HG03342 (cell line): ENCODE measurements around the gene IL22RA1.

Experiments used
- ATAC-seq: cut with Tn5 transposase; IDR thresholded peaks from one replicate; pipeline ENCODE4 v1.9.1; 2021; ENCODE audit warnings: mild to moderate bottlenecking, moderate library complexity; ENCODE audit not compliant: unreplicated experiment

IL22RA1 gene

DNA sequence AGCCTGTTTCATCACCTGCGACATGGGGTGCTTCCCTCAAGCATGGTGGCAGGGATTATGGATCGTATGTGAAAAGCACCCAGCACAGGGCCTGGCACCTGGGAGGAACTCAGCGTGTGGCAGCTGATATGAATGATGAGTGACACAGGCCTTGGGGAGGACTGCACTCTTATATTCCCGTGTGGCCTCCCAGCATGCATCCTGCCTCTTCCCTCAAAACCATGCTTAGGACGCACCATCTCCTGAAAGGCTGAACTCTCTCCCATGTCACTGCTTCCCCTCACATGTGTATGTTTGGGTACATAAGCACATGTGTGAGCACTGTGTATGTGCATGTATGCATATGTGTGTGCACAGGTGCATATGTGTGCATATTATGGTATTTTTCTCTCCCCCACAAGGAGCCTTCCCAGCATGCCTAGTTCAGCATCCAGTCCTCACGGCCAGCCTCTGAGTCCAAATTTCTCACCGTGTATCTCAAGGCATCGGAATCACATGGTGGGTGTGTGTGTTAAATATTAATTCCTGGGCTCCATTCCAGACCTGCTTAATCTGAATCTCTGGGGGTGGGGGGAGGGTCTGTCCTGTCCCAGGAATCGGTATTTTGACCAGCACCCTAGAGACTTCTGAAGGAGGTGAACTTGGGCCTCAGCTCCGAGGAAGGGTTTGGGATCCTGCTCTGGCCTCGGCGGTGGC lies 43.8 kb downstream of the IL22RA1 start:
- ATAC-seq: no peak

DNA sequence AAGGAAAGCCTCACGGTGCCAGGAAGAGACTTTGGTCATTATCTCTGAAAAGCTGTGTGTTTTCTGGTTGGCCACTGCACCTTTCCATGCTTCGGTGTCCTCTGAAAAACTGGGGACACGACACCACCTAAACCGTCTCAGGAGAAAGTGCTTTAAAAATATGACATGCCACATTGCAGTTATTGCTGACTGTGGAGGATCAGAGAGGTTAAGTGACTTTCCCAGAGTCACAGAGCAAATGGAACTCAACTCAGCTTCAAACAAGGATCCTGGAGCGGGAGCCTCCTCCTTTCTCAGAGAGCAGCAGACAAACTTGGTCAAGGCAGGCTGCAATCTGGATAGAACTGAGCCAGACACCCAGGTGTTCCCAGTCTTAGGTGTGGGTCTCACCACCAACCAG lies 44.8 kb downstream of the IL22RA1 start:
- no peak for ATAC-seq

DNA sequence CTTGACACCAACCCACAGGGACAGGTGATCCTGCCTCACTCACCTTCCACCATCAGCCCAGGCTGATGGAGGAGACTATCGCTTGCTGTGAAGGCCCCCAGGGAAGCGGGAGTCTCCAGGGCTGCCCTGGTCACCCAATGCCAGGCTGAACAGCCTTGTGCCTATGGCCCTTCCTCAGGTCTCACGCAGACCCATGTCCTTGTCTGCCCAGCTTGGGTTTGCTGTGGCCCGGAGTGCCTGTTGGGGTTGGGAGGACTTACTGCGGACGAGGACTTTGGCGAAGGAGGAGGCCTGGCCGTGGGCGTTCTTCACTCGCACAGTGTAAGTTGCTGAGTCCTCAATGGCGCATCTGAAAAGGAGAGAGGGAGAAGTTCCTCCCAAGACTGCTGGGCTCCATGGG lies 45.3 kb downstream of the IL22RA1 start:
- no peak for ATAC-seq

DNA sequence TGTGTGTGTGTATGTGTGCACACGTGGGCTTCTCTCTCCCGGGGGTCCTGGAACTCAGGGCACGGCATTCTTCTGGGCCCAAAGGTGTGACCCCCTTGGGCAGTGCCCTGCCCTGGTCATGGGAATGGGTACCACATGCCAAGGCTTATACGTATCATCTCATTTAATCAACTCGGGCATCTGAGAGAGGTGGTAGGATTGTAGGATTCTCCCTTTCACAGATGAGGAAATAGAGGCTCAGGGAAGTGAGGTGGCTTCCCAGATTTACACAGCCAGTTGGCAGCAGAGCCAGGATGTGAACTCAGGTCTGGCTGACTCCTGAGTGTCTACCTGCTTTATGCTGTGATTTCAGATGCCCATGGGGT lies 46.2 kb downstream of the IL22RA1 start:
- ATAC-seq: no peak

DNA sequence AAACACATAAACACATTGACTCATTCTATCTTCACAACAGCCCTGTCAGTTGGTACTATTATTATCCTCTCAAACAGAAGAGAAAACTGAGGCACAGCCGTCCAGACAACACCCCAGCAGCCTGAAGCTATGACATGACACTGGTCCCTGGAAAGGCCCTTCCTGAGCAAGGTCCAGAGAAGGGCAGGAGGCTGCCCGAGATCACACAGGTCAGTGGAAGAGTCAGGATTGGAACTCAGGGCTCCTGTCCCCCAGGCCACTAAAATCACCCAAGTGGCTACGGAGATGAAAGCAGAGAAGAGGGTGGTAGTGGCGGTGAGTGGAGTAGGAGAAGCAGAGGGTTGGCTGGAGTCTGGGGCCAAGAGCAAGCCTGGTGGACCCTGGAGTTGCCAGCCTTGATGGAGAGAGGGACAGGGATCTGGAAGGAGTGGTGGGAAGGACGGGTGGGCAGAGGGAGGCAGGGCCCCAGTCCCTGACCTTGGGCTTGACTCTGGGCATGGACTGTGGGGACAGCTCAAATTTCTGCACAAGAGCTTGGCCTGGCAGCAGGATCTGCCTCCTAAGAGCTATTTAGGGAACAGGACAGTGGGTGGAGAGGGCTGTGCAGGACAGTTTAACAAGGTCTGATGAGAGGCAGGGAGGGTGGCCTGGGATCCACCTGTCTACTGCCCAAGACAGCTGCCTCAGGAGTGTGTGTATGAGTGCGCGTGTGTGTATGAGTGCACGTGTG lies 46.8 kb downstream of the IL22RA1 start:
- no peak for ATAC-seq

DNA sequence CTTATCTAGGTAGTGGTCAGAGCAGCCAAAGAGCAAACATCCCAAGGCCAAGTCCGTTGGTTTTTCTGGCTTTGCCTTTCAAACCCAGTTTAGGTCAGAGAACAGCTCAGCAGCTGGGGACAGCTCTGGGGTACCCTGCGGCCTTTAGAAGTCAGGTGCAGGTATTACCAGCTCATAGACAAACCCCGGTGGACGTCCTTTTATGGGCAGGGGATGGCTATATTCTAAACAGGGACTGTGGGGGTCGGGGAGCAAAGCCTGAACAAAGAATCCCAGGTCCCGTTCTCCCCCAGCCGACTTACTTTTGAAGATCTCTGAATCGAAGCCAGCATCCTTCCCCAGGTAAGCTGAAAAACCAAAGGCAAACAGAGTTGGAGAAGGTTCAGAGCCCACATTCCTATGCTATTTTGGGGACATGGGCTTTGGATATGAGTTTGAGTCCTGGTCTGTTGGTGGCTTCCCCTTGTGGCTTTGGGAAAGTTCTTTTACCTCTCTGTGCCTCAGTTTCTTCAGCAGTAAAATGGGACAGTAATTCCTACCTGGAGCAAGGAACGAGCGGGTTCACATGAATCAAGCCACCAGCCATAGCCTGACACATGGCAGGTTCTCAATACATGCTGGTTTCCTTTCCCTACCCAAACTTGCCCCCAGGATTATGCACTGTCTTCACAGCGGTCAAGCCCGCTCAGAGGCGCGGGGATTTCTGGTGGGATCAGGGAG lies 47.6 kb downstream of the IL22RA1 start:
- no peak for ATAC-seq

DNA sequence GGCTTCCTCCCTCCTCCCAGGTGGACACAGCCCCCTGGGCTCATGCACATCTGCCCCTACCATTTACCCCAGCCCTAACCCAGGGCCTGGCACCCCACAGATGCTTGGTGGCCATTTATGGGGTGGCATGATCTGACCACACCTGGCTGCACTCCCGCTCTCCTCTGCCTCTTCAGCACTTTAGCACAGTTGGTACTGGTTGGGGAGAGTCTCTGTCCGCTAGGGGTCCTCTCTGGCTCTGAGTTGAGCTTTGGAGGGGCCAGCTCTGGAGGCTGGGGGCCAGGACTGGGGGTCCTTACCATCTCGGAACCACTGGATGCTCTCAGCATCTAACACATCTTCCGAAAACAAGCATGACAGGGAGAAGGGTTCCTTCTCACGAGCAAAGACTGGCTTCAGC lies 48.4 kb downstream of the IL22RA1 start:
- no peak for ATAC-seq

DNA sequence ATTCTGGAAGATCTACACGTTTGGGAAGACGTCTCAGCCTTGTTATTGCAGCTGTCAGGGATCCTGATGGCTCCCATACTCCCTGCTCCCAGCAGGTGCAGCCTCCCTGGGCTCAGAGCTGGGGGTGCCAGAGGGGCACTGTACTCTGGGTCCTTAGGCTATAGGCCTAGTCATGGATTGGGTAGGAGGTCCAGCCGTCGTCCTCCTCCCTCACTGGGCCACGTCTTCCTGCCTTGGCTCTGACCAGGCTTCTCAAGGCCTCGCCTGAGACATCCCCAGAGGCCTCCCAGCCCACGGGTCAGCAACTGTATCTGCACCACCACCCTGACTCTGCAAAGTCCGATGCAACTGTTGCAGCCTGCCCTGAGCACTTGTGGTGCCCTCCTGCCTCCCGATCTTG lies 49.2 kb downstream of the IL22RA1 start:
- no peak for ATAC-seq

DNA sequence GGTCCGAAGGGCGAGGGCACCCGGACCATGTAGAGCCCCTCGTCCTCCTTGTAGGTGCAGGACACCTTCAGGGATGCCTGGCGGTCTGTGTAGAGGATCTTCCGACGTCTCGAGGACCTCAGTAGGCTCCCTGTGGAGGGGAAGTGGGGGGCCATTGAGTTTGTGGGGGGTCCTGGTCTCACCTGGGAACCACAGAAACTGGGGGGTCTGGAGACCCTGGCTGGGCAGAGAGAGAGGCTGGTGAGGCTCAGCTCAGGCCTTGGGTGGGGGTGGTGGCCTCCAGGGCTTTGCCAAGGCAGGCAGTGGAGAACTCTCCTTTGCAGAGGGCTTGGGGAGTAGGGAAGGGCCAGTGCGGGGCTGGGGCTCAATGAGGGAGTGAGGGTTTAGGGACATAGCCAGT lies 50.0 kb downstream of the IL22RA1 start:
- ATAC-seq: no peak

DNA sequence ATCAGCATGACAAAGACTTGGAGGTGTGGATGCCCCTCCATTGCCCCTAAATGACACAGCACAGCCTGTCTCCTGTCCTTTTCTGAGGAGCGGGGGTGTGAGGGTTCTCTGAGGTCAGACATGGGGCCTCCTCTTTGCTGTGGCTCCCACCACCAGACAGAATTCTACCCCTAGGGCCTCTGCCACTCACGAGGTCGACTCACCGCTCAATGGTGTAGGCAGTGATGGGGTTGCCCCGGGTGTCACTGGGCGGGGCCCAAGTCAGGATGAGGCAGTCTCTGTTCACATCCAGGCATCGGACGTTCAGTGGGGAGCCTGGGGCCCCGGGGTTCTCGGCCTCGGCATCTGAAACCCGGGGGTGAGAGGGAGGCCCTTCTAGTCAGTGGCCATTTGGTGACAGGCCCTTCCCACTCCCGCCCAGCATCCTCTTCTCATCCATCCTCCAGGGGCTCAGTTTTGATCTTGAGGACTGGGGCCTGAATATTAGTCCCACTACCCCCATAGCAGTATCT lies 50.9 kb downstream of the IL22RA1 start:
- ATAC-seq: no peak

DNA sequence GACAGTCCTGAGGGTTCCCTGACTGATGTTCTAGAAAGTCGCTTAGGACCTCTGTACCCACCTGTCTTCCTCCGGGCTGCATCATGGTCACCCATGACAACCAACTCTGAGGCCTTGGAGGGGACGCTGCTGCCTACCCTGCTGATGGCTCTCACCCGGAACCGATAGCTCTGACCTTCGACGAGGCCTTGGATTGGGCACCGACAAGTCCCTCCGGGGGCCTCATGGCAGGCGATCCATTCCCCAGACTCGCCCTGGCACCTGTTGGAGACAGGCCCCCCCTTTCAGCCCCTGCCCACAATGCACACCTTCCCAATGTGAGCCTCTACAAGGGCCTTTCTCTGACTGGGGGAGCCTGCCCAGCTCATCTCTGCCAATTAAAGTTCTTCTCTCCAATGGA lies 52.2 kb downstream of the IL22RA1 start:
- ATAC-seq: no peak

DNA sequence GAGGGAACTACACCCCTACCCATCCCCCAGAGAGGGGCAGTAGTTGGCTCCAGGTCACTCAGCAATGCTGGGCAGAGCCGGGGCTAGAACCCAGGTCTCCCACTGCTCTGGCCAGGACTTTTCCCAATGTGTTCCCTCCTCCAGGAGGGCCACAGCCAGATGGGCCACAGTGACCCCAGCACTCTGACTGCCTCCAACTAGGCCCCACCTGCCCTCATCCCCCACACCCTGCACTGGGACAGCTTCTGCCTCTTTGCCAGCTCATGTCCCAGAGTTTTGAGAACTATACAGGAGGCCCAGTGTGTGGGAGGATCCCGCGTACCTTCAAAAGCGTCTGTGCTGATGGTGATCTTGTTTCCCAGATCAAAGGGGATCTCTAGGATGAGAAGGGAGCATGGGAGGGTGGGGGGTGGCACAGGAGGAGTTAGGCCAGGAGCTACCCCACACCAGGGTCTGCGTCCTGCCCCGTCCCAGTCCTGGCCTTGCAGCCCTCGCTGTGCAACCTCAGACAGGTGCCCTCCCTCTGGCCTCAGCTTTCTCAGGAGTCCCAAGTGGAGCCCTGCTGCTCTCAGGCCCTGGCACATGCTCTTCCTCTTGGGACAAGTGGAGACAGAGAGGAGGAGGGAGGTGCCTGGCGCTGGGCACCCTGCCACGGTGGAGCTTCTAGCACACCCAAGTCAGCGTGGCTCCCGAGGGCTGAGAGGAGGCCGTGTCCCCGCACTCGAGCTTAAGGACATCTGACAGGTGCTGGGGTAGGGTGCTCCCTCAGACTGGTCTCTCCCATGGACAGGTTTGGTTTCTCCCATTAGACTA lies 53.0 kb downstream of the IL22RA1 start:
- ATAC-seq: no peak

DNA sequence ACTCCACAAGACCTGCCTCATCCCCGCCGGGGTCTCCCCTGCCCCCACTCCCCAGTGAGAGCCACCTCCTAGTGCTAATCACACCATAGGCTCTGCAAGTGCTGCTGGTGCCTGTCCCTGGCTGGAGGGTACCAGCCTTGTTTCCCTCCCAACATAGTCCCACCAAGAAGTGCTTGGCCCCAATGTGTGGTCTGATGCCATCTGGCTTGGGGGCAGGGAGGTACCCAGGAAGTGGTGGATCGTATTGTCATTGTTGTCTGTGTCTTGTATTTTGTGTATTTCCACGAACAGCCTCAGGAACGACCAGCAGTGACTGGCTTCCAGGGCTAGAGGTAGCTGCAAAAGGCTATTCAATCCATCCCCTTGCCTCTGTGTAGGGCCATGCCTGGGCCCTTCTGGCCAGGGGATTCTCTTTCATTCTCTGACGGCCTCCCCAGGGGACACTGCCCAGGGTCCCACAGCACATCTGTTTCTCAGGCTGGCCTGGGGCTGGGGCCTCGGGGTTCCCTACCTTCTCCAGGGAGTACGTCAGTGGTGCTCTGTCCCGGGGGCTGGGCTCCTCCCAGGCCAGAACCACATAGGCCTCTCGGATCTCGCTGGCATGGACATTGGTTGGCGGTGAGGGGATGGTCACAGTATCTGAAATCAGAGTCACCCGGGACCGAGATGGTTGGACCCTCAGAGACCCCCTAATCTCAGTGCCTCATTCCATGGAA lies 53.8 kb downstream of the IL22RA1 start:
- no peak for ATAC-seq

DNA sequence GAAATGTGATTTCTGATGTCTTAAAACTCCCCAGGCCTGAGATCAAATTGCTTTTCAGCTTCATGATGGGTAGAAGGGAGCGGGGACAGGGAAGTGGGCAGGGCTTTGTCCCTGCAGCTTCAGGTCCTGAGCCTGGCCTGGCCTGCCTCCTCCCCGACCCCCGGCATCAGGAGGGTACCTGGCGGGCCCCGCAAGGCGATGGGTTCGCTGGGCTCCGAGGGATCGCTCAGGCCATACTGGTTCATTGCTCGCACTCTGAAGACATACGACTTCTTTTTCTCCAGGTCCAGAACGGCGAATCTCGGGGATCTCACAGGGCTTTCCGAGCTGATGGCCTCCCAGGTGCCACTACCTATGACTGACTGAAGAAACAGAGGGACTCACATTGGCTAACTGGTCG lies 56.5 kb downstream of the IL22RA1 start:
- no peak for ATAC-seq

DNA sequence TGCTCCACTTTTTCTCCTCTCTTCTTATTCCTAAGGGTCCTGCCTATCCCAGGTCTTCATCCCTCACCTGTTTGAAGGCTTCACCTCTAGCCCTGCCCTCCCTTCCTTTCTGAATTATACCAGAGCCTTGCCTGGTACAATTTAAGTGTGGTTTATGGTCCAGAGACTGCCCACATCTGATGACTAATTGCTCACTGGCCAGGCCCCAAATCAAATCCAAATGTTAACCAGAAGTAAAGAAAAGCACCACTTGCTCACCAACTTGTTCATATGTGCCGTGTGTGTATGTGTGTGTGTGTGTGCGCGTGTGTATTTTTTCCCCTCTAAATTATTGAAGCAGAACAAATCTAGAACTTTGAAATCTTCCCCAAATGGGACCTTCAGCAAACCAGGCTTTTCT lies 57.4 kb downstream of the IL22RA1 start:
- ATAC-seq: no peak

DNA sequence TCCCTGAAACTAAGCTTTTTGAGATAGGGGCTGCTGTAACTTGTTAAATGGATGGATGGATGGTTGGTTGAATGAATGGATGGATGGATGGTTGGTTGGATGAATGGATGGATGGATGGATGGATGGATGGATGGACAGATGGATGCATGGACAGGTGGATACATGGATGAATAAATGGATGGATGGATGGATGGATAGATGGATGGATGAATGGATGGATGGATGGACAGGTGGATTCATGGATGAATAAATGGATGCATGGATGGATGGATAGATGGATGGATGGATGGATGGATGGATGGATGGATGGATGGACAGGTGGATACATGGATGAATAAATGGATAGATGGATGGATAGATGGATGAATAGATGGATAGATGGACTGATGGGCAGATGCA lies 57.9 kb downstream of the IL22RA1 start:
- ATAC-seq: no peak

DNA sequence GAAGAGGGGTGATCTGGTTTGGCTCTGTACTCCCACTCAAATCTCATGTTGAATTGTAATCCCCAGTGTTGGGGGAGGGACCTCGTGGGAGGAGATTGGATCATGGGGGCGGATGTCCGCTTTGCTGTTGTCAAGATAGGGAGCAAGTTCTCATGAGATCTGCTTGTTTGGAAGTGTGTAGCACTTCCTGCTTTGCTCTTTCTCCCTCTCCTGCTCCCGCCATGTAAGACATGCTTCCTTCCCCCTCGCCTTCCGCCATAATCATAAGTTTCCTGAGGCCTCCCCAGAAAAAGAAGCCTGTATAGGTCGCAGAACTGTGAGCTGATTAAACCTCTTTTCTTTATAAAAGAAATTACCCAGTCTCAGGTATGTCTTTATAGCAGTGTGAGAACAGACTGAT lies 58.9 kb downstream of the IL22RA1 start:
- no peak for ATAC-seq

DNA sequence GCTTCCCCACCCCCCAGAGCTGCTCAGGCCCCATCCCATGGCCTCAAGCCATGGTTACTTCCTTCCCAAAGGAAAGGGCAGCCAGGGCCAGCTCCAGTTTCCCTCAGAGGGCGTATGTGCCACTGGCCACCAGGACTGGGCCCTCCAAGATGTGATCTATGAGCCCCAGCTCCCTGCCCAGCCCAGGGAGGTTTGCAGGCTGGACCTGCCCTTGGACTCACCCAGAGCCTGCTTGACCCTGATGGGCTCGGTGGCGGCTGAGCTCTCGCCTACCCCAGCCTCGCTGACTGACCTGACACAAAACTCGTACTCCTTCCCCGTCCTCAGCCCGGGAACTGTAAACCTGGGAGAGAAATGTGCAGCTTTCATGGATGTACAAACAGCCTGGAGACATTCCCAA lies 60.6 kb downstream of the IL22RA1 start:
- ATAC-seq: no peak

DNA sequence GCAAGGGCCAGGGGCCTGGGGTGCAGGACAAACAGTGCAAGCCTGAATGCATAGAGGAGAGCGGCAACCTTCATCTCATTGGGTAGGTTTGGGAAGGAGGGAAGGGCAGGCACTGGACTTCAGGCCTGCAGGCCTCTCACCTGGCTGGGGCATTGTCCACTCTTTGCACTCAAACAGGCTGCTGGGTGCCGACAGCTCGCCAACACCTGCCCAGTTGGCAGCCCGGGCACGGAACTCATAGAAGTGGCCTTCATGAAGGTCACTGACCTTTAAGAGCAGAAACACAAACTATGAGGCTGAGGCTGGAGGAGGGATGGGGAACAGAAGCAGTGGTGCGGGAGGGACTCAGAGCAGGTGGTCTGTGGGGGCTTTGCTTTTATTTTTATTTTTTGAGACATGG lies 61.8 kb downstream of the IL22RA1 start:
- no peak for ATAC-seq

DNA sequence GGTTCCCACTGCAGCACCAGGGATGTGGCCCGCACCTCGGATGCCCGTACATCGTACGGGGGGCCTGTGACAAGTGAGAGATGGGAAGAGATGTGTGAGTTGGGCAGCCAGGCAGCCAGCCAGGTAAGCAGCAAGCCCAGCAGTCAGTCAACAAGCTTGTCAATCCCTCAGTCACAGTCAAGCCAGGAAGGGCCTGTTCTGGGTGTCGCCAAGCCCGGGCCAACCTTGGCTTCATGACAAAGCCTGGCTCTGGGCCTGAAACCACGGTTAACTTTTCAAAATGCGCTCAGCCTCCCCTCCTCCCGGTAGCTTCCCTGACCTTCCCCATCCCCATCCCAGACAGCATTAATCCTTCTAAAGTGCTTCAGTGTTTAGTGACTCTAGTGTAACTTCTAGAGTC lies 62.8 kb downstream of the IL22RA1 start:
- ATAC-seq: no peak
